Skeletal muscle tissue (tissue), 4 donors: ENCODE data around the gene C6orf132. TPM values are rescaled to one million over a fixed set of nuclear protein-coding genes. Genes with fewer than 3 reads are reported as not detected.

Source experiments
- H3K27ac ChIP-seq: one replicate; pipeline ENCODE4 v1.7.0; 2013; ENCODE audit warnings: mild to moderate bottlenecking, low read depth, low read length, inconsistent platforms
- H3K27me3 ChIP-seq, 3 donors: one replicate each; pipeline ENCODE4 v1.7.0; 2013; ENCODE audit warnings: low read length in 3 of 3; ENCODE audit not compliant: control insufficient read depth in 3 of 3, insufficient read depth in 3 of 3
- H3K36me3 ChIP-seq, 3 donors: one replicate each; pipeline ENCODE4 v1.7.0; 2013; ENCODE audit warnings: low read length in 3 of 3; ENCODE audit not compliant: control insufficient read depth in 3 of 3, insufficient read depth in 3 of 3
- H3K4me1 ChIP-seq, 3 donors: one replicate each; pipeline ENCODE4 v1.7.0; 2013; ENCODE audit warnings: low read length in 3 of 3, mild to moderate bottlenecking in 3 of 3; ENCODE audit not compliant: control insufficient read depth in 3 of 3, insufficient read depth in 3 of 3
- H3K4me3 ChIP-seq, 3 donors: one replicate each; pipeline ENCODE4 v1.7.0; 2013; ENCODE audit warnings: low read length in 3 of 3
- H3K9ac ChIP-seq, 3 donors: one replicate each; pipeline ENCODE4 v1.7.0; 2013; ENCODE audit warnings: low read length in 3 of 3, mild to moderate bottlenecking in 3 of 3, moderate library complexity in 2 of 3, low read depth in 1 of 3
- H3K9me3 ChIP-seq, 3 donors: one replicate each; pipeline ENCODE4 v1.7.0; 2013; ENCODE audit warnings: low read length in 3 of 3; ENCODE audit not compliant: control insufficient read depth in 3 of 3
- total RNA-seq: library from RNA; depleted of rRNA; stranded (reverse); fragments of >200 nt; gene quantifications from one replicate; pipeline ENCODE4 v1.2.3, GENCODE V29; 2014
- donor health status: Osteomylitis.

Gene C6orf132
- total RNA-seq: under 0.01 TPM

GRCh38 chr6:42142118-42142835 lies at the start of gene C6orf132:
TSS of gene C6orf132 (minus strand) at chr6:42142620. CDS start at chr6:42142444, 176 bp downstream.
- peak within 1 kb of the TSS; percentile 52 for H3K27ac ChIP-seq
- peaks cover 16 to 31% (median 17%) of the 10 kb centered on the region in 3 donors for H3K27me3 ChIP-seq
- peak within 1 kb of the TSS; percentile 19 to 52 (median 46) for H3K4me3 ChIP-seq
- H3K9me3 ChIP-seq: no peaks in the 10 kb centered on the region
- peaks cover 0 to 6% (median 3%) of the 10 kb centered on the region in 3 donors for H3K4me1 ChIP-seq
- peak within 1 kb of the TSS in 2 of 3 donors; percentile 40 to 43 for H3K9ac ChIP-seq
- no peaks in the 10 kb centered on the region for H3K36me3 ChIP-seq

GRCh38 chr6:42190554-42191183 lies 48.2 kb upstream of the C6orf132 start:
- H3K27ac ChIP-seq: no peak overlapping the region
- H3K4me1 ChIP-seq: peaks cover 0 to 9% (median 2%) of the 10 kb centered on the region in 3 donors

GRCh38 chr6:42188406-42188805 lies 46.0 kb upstream of the C6orf132 start:
- H3K9ac ChIP-seq: no peak overlapping the region
- H3K27ac ChIP-seq: no peak overlapping the region
- no peaks in the 10 kb centered on the region for H3K27me3 ChIP-seq
- H3K4me3 ChIP-seq: no peak overlapping the region
- peaks cover 0 to 9% (median 2%) of the 10 kb centered on the region in 3 donors for H3K4me1 ChIP-seq
- H3K9me3 ChIP-seq: no peaks in the 10 kb centered on the region
- peaks cover 0 to 15% (median 6%) of the 10 kb centered on the region in 3 donors for H3K36me3 ChIP-seq

More at GRCh38 chr6:42190554-42191183, 48.2 kb upstream of the C6orf132 start:
- Histone ChIP-seq H3K36me3 (peaks cover 0 to 9% (median 3%) of the 10 kb centered on the region in 3 donors), H3K9me3 (no peaks in the 10 kb centered on the region), H3K4me3 (no peak overlapping the region), H3K9ac (no peak overlapping the region), H3K27me3 (no peaks in the 10 kb centered on the region)

- peaks cover 0 to 2% (median 0%) of the 10 kb centered on the region in 3 donors for H3K4me1 ChIP-seq
- no peak overlapping the region for H3K27ac ChIP-seq
- H3K36me3 ChIP-seq: peaks cover 0 to 15% (median 6%) of the 10 kb centered on the region in 3 donors
- no peaks in the 10 kb centered on the region for H3K9me3 ChIP-seq
- no peak overlapping the region for H3K9ac ChIP-seq
- H3K27me3 ChIP-seq: no peaks in the 10 kb centered on the region
- no peak overlapping the region for H3K4me3 ChIP-seq
Measured at GRCh38 chr6:42185597-42185996, 43.2 kb upstream of the C6orf132 start.

GRCh38 chr6:42184475-42184874 lies 42.1 kb upstream of the C6orf132 start:
- no peaks in the 10 kb centered on the region for H3K9me3 ChIP-seq
- peaks cover 0 to 3% (median 0%) of the 10 kb centered on the region in 3 donors for H3K27me3 ChIP-seq
- no peak overlapping the region for H3K9ac ChIP-seq
- no peak overlapping the region for H3K27ac ChIP-seq
- peaks cover 0 to 15% (median 6%) of the 10 kb centered on the region in 3 donors for H3K36me3 ChIP-seq
- H3K4me1 ChIP-seq: no peaks in the 10 kb centered on the region
- H3K4me3 ChIP-seq: no peak overlapping the region

- Histone ChIP-seq H3K4me3 (no peak overlapping the region), H3K9ac (no peak overlapping the region), H3K4me1 (no peaks in the 10 kb centered on the region), H3K27me3 (peaks cover 8 to 22% (median 8%) of the 10 kb centered on the region in 3 donors), H3K9me3 (no peaks in the 10 kb centered on the region), H3K27ac (no peak overlapping the region), H3K36me3 (peaks cover 0 to 10% (median 4%) of the 10 kb centered on the region in 3 donors)
Measured at GRCh38 chr6:42182101-42182500, 39.7 kb upstream of the C6orf132 start.

GRCh38 chr6:42179945-42180313 lies 37.5 kb upstream of the C6orf132 start:
- H3K27me3 ChIP-seq: peaks cover 8 to 22% (median 8%) of the 10 kb centered on the region in 3 donors
- H3K4me1 ChIP-seq: no peaks in the 10 kb centered on the region
- H3K36me3 ChIP-seq: peaks cover 0 to 3% (median 2%) of the 10 kb centered on the region in 3 donors
- no peaks in the 10 kb centered on the region for H3K9me3 ChIP-seq
- no peak overlapping the region for H3K4me3 ChIP-seq
- no peak overlapping the region for H3K9ac ChIP-seq
- no peak overlapping the region for H3K27ac ChIP-seq

GRCh38 chr6:42179261-42179944 lies 37.0 kb upstream of the C6orf132 start:
- no peak overlapping the region for H3K9ac ChIP-seq
- no peak overlapping the region for H3K27ac ChIP-seq
- H3K9me3 ChIP-seq: no peaks in the 10 kb centered on the region
- no peak overlapping the region for H3K4me3 ChIP-seq
- no peaks in the 10 kb centered on the region for H3K36me3 ChIP-seq
- H3K4me1 ChIP-seq: no peaks in the 10 kb centered on the region
- H3K27me3 ChIP-seq: peaks cover 8 to 22% (median 8%) of the 10 kb centered on the region in 3 donors

- Histone ChIP-seq H3K36me3 (no peaks in the 10 kb centered on the region), H3K4me3 (no peak overlapping the region), H3K4me1 (no peaks in the 10 kb centered on the region), H3K27ac (no peak overlapping the region), H3K9me3 (no peaks in the 10 kb centered on the region), H3K27me3 (peaks cover 8 to 22% (median 8%) of the 10 kb centered on the region in 3 donors), H3K9ac (no peak overlapping the region)
Measured at GRCh38 chr6:42177514-42178364, 35.3 kb upstream of the C6orf132 start.
